D721Med (cell line): ENCODE results near the gene DNMBP.
"Not testable (repeated sequence)": the region's sequence is repeated elsewhere in the genome, so short reads cannot be mapped to it uniquely, and the experiment has no call there.

Source experiments
- DNase-seq: peaks from one replicate; pipeline ENCODE4 v3.0.0; 2011; ENCODE audit warnings: low spot score; ENCODE audit not compliant: insufficient read length
- FAIRE-seq: peaks from 2 replicates; lab custom pipeline; 2011; peaks lifted over from hg19 to GRCh38; lab: Jason Lieb, UNC
- TF ChIP-seq, protein P1 (sequence below): IDR thresholded peaks from 2 replicates; pipeline ENCODE4 v1.5.1; 2012; ENCODE audit warnings: mild to moderate bottlenecking, control low read depth; ENCODE audit not compliant: insufficient read depth; ENCODE audit errors: missing control alignments

Gene DNMBP

GRCh38 chr10:99996671-99997648 is 12.8 kb downstream of the DNMBP start:
- peak; percentile 35 for FAIRE-seq
- DNase-seq: no peak
- TF ChIP-seq, protein P1, sequence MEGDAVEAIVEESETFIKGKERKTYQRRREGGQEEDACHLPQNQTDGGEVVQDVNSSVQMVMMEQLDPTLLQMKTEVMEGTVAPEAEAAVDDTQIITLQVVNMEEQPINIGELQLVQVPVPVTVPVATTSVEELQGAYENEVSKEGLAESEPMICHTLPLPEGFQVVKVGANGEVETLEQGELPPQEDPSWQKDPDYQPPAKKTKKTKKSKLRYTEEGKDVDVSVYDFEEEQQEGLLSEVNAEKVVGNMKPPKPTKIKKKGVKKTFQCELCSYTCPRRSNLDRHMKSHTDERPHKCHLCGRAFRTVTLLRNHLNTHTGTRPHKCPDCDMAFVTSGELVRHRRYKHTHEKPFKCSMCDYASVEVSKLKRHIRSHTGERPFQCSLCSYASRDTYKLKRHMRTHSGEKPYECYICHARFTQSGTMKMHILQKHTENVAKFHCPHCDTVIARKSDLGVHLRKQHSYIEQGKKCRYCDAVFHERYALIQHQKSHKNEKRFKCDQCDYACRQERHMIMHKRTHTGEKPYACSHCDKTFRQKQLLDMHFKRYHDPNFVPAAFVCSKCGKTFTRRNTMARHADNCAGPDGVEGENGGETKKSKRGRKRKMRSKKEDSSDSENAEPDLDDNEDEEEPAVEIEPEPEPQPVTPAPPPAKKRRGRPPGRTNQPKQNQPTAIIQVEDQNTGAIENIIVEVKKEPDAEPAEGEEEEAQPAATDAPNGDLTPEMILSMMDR: no peak

DNA sequence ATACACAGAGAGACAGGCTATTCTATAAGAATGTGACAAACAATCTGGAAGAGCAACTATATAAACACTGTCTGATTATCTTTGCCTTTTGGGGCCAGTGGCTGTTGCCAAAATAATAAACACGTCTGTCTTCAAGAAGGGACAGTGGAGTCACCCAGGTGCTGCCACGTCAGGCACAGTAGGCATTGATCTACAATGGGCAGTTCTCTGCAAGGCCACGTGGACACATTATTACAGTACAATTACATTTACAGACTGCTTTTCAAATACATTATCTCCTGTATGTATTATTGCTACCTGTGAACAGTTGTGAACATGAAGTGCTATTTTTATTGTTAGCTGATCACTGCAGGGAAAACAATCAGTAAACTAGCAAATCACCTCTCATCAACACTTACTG is 14.0 kb downstream of the DNMBP start:
- FAIRE-seq: no peak
- no peak for DNase-seq
- TF ChIP-seq, protein P1: no peak

- no peak for FAIRE-seq
- TF ChIP-seq, protein P1: no peak
- no peak for DNase-seq
These were observed 14.5 kb downstream of the DNMBP start for GRCh38 chr10:99995269-99995668.

GRCh38 chr10:99994801-99995200 is 14.9 kb downstream of the DNMBP start:
- FAIRE-seq (no peak), DNase-seq (no peak)
- TF ChIP-seq, protein P1: no peak

DNA sequence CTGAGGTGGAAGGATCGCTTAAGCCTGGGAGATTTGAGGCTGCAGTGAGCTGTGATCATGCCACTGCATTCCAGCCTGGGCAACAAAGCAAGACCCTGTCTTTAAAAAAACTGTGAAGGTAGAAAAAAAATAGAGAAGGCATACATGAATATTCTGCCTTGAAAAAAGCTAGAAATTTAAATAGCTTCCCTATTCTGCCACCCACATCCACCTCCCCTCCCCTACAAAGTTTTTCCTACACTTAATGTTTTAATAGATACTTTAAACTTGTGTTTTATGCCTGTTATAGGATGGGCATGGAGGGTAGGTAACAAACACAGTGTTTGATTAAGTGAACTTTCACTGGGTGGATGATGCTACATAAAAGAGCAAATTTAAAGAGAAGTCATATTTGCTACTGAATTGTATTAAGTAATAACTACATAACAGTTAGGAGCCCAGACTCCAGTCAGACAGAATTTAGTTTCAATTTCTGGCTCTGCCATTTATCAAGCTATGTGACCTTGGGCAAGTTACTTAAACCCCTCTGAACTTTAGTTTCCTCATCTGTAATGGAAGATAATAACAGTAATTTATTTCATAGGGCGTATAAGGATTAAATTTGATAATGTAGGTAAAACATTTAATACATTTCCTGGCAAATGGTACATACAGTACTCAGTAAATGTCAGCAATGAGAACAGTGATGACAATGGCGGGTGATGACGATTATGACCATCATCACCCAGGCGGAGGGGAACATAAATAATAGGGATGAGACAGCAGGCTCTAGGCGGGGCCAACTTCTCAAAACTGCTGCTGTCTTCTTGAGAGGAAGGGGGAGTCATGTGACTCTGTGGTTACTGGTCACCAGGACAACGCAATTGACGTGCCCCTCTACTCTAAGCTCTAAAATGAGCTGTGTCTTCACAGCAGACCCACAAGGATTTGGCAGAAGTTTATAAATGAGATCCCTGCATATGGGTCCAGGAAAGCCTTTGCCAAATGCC is 15.8 kb downstream of the DNMBP start:
- TF ChIP-seq, protein P1: no peak
- DNase-seq: no peak
- peak; percentile 77 for FAIRE-seq

- DNase-seq, FAIRE-seq: not testable (repeated sequence)
These were observed 24.1 kb downstream of the DNMBP start for GRCh38 chr10:99985637-99986036.
